Mononuclear cell (primary cell): ENCODE measurements around the gene CAMK2B. TPM values are rescaled to one million over a fixed set of nuclear protein-coding genes. Genes with fewer than 3 reads are reported as not detected.

Experiments used
- H3K27me3 ChIP-seq: 2 replicates; pipeline ENCODE4 v1.6.0; 2011; ENCODE audit warnings: low read length, control low read depth; ENCODE audit not compliant: insufficient read depth
- H3K4me1 ChIP-seq: 2 replicates; pipeline ENCODE4 v1.5.1; 2011; ENCODE audit warnings: mild to moderate bottlenecking, low read length, control low read depth; ENCODE audit not compliant: insufficient read depth
- H3K4me3 ChIP-seq: 2 replicates; pipeline ENCODE4 v1.5.1; 2011; ENCODE audit warnings: mild to moderate bottlenecking, low read length, moderate library complexity
- H3K9me3 ChIP-seq: 2 replicates; pipeline ENCODE4 v1.5.1; 2011; ENCODE audit warnings: low read depth, mild to moderate bottlenecking, control low read depth, low read length
- total RNA-seq: library from RNA; depleted of rRNA; stranded (reverse); fragments of >200 nt; gene quantifications from one replicate; pipeline ENCODE4 v1.2.3, GENCODE V29; 2012

The CAMK2B gene
- total RNA-seq, 1 donor = not detected

GRCh38 chr7:44223362-44224079 lies 101.9 kb downstream of the CAMK2B start:
- Histone ChIP-seq H3K4me1 (no peaks in the 10 kb centered on the region), H3K4me3 (no peak overlapping the region), H3K9me3 (no peaks in the 10 kb centered on the region), H3K27me3 (no peaks in the 10 kb centered on the region)

- no peaks in the 10 kb centered on the region for H3K9me3 ChIP-seq
- H3K27me3 ChIP-seq = no peaks in the 10 kb centered on the region
- H3K4me1 ChIP-seq = no peaks in the 10 kb centered on the region
- no peak overlapping the region for H3K4me3 ChIP-seq
Observed at GRCh38 chr7:44222776-44223261, 102.6 kb downstream of the CAMK2B start.

- Histone ChIP-seq H3K9me3 (no peaks in the 10 kb centered on the region), H3K4me1 (no peaks in the 10 kb centered on the region), H3K4me3 (no peak overlapping the region), H3K27me3 (no peaks in the 10 kb centered on the region)
Observed at GRCh38 chr7:44222074-44222473, 103.3 kb downstream of the CAMK2B start.

GRCh38 chr7:44221231-44221791 lies 104.1 kb downstream of the CAMK2B start:
- no peaks in the 10 kb centered on the region for H3K9me3 ChIP-seq

GRCh38 chr7:44220358-44221112 lies 104.9 kb downstream of the CAMK2B start:
- H3K27me3 ChIP-seq = no peaks in the 10 kb centered on the region
- H3K4me1 ChIP-seq = no peaks in the 10 kb centered on the region
- H3K9me3 ChIP-seq = no peaks in the 10 kb centered on the region
- H3K4me3 ChIP-seq = no peak overlapping the region

More at GRCh38 chr7:44221231-44221791, 104.1 kb downstream of the CAMK2B start:
- Histone ChIP-seq H3K4me1 (no peaks in the 10 kb centered on the region), H3K27me3 (no peaks in the 10 kb centered on the region), H3K4me3 (no peak overlapping the region)

GRCh38 chr7:44220046-44220357 lies 105.4 kb downstream of the CAMK2B start:
- Histone ChIP-seq H3K27me3 (no peaks in the 10 kb centered on the region), H3K9me3 (no peaks in the 10 kb centered on the region), H3K4me1 (no peaks in the 10 kb centered on the region), H3K4me3 (no peak overlapping the region)

- Histone ChIP-seq H3K27me3 (no peaks in the 10 kb centered on the region), H3K9me3 (no peaks in the 10 kb centered on the region), H3K4me3 (no peak overlapping the region), H3K4me1 (no peaks in the 10 kb centered on the region)
Observed at GRCh38 chr7:44219371-44220045, 105.9 kb downstream of the CAMK2B start.

GRCh38 chr7:44218418-44219201 lies 106.8 kb downstream of the CAMK2B start:
- Histone ChIP-seq H3K9me3 (no peaks in the 10 kb centered on the region), H3K27me3 (no peaks in the 10 kb centered on the region), H3K4me3 (no peak overlapping the region), H3K4me1 (no peaks in the 10 kb centered on the region)

- Histone ChIP-seq H3K4me3 (no peak overlapping the region), H3K27me3 (no peaks in the 10 kb centered on the region), H3K9me3 (no peaks in the 10 kb centered on the region), H3K4me1 (no peaks in the 10 kb centered on the region)
Observed at GRCh38 chr7:44217852-44218402, 107.5 kb downstream of the CAMK2B start.

GRCh38 chr7:44217223-44217714 lies 108.1 kb downstream of the CAMK2B start:
- Histone ChIP-seq H3K27me3 (no peaks in the 10 kb centered on the region), H3K4me1 (no peaks in the 10 kb centered on the region), H3K4me3 (no peak overlapping the region), H3K9me3 (no peaks in the 10 kb centered on the region)

- Histone ChIP-seq H3K9me3 (no peaks in the 10 kb centered on the region), H3K4me1 (no peaks in the 10 kb centered on the region), H3K4me3 (no peak overlapping the region), H3K27me3 (no peaks in the 10 kb centered on the region)
Observed at GRCh38 chr7:44216521-44217222, 108.7 kb downstream of the CAMK2B start.

GRCh38 chr7:44216019-44216418 lies 109.4 kb downstream of the CAMK2B start:
- Histone ChIP-seq H3K4me1 (no peaks in the 10 kb centered on the region), H3K4me3 (no peak overlapping the region), H3K9me3 (no peaks in the 10 kb centered on the region), H3K27me3 (no peaks in the 10 kb centered on the region)

GRCh38 chr7:44215531-44215930 lies 109.9 kb downstream of the CAMK2B start:
- Histone ChIP-seq H3K4me1 (no peaks in the 10 kb centered on the region), H3K9me3 (no peaks in the 10 kb centered on the region), H3K4me3 (no peak overlapping the region), H3K27me3 (no peaks in the 10 kb centered on the region)
